ENCODE measurements around the gene CLDN6.

Gene CLDN6

DNA sequence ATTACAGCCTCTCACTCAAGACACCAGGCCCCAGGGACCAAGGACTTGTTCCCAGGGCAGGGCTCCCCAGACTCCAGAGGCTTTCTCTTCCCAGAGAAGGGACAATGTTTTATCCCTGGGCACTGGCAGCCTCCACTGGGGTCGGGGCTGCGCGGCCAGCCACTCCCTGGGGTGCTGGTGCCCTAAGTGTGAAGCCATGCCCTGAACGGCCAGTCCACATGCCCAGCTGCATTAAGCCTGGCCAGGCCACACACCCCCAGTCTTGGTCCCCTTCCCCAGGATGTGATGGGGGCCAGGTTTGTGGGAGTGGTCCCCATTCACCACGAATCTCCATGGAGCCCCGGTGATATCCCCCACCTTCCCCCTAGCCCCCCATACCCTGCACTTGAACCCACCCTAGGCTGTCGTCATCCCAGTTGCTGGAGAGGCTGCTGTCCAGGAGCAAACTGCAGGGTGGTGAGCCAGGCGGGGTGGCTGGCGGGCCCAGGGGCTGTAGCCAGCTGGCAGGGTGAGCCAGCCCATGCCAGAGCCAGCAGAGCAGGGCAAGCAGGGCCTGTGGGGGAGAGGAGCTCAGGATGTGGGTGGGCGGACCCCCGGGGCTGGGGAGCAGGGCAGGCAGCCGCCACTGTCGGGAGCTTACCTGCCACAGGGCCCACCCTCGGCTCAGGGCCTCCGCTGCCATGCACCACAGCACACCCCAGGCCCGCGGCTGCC, 44.2 kb downstream of the CLDN6 start:
- H3K27ac ChIP-seq = no peak overlapping the region
- no peak for TF ChIP-seq CTCF (IDR thresholded peaks at IDR 0.05)
- peaks cover 2% of the 10 kb centered on the region for H3K27me3 ChIP-seq
- H3K36me3 ChIP-seq = peaks cover 18% of the 10 kb centered on the region
- H3K9me3 ChIP-seq = no peaks in the 10 kb centered on the region
- no peak overlapping the region for H3K4me3 ChIP-seq (ENCODE audit: low read depth in 1 of 2, low read length in 1 of 2)
- H3K4me1 ChIP-seq (ENCODE audit: control insufficient read depth in 1 of 2, insufficient read depth in 1 of 2, low read depth in 1 of 2, low read length in 1 of 2) = peaks cover 16 to 19% of the 10 kb centered on the region in 2 experiments

- Histone ChIP-seq H3K4me1 (ENCODE audit: control insufficient read depth in 1 of 2, insufficient read depth in 1 of 2, low read depth in 1 of 2, low read length in 1 of 2) (peaks cover 23 to 26% of the 10 kb centered on the region in 2 experiments), H3K27me3 (peaks cover 9% of the 10 kb centered on the region)
- no peak for TF ChIP-seq CTCF (IDR thresholded peaks at IDR 0.05)
Measured at GRCh38 chr16:2973093-2973492, 44.9 kb downstream of the CLDN6 start.

GRCh38 chr16:2971985-2972784, 45.8 kb downstream of the CLDN6 start:
- Histone ChIP-seq H3K9me3 (no peaks in the 10 kb centered on the region), H3K27me3 (peaks cover 18% of the 10 kb centered on the region), H3K27ac (no peak overlapping the region), H3K4me1 (ENCODE audit: control insufficient read depth in 1 of 2, insufficient read depth in 1 of 2, low read depth in 1 of 2, low read length in 1 of 2) (peaks cover 32 to 33% of the 10 kb centered on the region in 2 experiments), H3K4me3 (ENCODE audit: low read depth in 1 of 2, low read length in 1 of 2) (no peak overlapping the region), H3K36me3 (peaks cover 18% of the 10 kb centered on the region)
- no peak for TF ChIP-seq CTCF (IDR thresholded peaks at IDR 0.05)

More at GRCh38 chr16:2973093-2973492, 44.9 kb downstream of the CLDN6 start:
- Histone ChIP-seq H3K36me3 (peaks cover 18% of the 10 kb centered on the region), H3K4me3 (ENCODE audit: low read depth in 1 of 2, low read length in 1 of 2) (no peak overlapping the region), H3K9me3 (no peaks in the 10 kb centered on the region), H3K27ac (no peak overlapping the region)

GRCh38 chr16:2971134-2971984, 46.6 kb downstream of the CLDN6 start:
- Histone ChIP-seq H3K9me3 (no peaks in the 10 kb centered on the region), H3K36me3 (peaks cover 18% of the 10 kb centered on the region), H3K4me1 (ENCODE audit: control insufficient read depth in 1 of 2, insufficient read depth in 1 of 2, low read depth in 1 of 2, low read length in 1 of 2) (peaks cover 35 to 40% of the 10 kb centered on the region in 2 experiments), H3K27me3 (peaks cover 26% of the 10 kb centered on the region), H3K4me3 (ENCODE audit: low read depth in 1 of 2, low read length in 1 of 2) (no peak overlapping the region), H3K27ac (no peak overlapping the region)
- no peak for TF ChIP-seq CTCF (IDR thresholded peaks at IDR 0.05)

DNA sequence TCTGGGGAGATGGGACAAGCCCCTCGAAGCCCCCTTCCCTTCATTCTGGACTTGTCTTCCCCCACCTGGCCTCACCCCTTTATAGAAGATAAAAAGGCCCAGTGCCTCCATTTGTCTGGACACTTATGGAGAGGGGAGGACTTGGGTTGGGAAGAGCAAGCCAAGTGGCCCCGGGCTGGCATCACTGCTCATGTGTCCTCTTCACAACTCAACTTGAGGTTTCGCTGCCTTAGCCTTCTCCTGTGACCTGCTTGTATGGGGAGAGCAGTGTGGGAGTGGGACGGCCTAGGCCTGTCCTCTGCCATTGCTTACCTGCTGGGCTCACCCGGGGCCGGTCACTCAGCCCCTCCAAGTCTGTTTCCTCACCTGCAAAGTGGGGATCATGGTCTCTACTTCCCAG, 47.4 kb downstream of the CLDN6 start:
- Histone ChIP-seq H3K36me3 (peaks cover 16% of the 10 kb centered on the region), H3K27me3 (peaks cover 34% of the 10 kb centered on the region), H3K9me3 (no peaks in the 10 kb centered on the region), H3K4me1 (ENCODE audit: control insufficient read depth in 1 of 2, insufficient read depth in 1 of 2, low read depth in 1 of 2, low read length in 1 of 2) (peaks cover 42 to 48% of the 10 kb centered on the region in 2 experiments), H3K27ac (no peak overlapping the region), H3K4me3 (ENCODE audit: low read depth in 1 of 2, low read length in 1 of 2) (peak overlapping the region in 1 of 2 experiments; percentile 82)
- TF ChIP-seq CTCF (IDR thresholded peaks at IDR 0.05) = no peak
